ENCODE results near the gene SLC44A2. TPM values are rescaled to one million over a fixed set of nuclear protein-coding genes. Genes with fewer than 3 reads are reported as not detected.
A peak's percentile ranks its signal among the peaks of the same experiment; 100 is the strongest.

Gene SLC44A2
- total and polyA plus RNA-seq, 9 donors: 64.6 to 153 (median 142) TPM

GRCh38 chr19:10634430-10634829 lies 9.1 kb downstream of the SLC44A2 start:
- H3K27me3 ChIP-seq (ENCODE audit: control insufficient read depth, insufficient read depth, low read length): no peaks in the 10 kb centered on the region
- H3K4me3 ChIP-seq (ENCODE audit: low read length): no peak overlapping the region
- 94% methylated on average over 7 of the region's 7 CpGs for WGBS (ENCODE audit: insufficient coverage)
- no peaks in the 10 kb centered on the region for H3K4me1 ChIP-seq (ENCODE audit: control insufficient read depth, insufficient read depth, low read length)
- H3K9me3 ChIP-seq (replicated peaks; ENCODE audit: control insufficient read depth, low read depth, low read length): no peaks in the 10 kb centered on the region
- peaks cover 73% of the 10 kb centered on the region for H3K36me3 ChIP-seq (ENCODE audit: control insufficient read depth, insufficient read depth, low read length)
- no peak overlapping the region for H3K27ac ChIP-seq (ENCODE audit: low read length)
- no peak for DNase-seq

GRCh38 chr19:10634963-10635362 lies 9.6 kb downstream of the SLC44A2 start:
- 92% methylated on average over 4 of the region's 6 CpGs for WGBS (ENCODE audit: insufficient coverage)
- Histone ChIP-seq H3K9me3 (replicated peaks; ENCODE audit: control insufficient read depth, low read depth, low read length) (no peaks in the 10 kb centered on the region), H3K4me3 (ENCODE audit: low read length) (no peak overlapping the region), H3K27ac (ENCODE audit: low read length) (no peak overlapping the region), H3K36me3 (ENCODE audit: control insufficient read depth, insufficient read depth, low read length) (peaks cover 72% of the 10 kb centered on the region), H3K27me3 (ENCODE audit: control insufficient read depth, insufficient read depth, low read length) (no peaks in the 10 kb centered on the region), H3K4me1 (ENCODE audit: control insufficient read depth, insufficient read depth, low read length) (no peaks in the 10 kb centered on the region)
- DNase-seq: no peak

- no peaks in the 10 kb centered on the region for H3K9me3 ChIP-seq (replicated peaks; ENCODE audit: control insufficient read depth, low read depth, low read length)
- H3K4me3 ChIP-seq (ENCODE audit: low read length): no peak overlapping the region
- no peaks in the 10 kb centered on the region for H3K4me1 ChIP-seq (ENCODE audit: control insufficient read depth, insufficient read depth, low read length)
- peaks cover 73% of the 10 kb centered on the region for H3K36me3 ChIP-seq (ENCODE audit: control insufficient read depth, insufficient read depth, low read length)
- no peaks in the 10 kb centered on the region for H3K27me3 ChIP-seq (ENCODE audit: control insufficient read depth, insufficient read depth, low read length)
- H3K27ac ChIP-seq (ENCODE audit: low read length): no peak overlapping the region
- DNase-seq: no peak
- WGBS (ENCODE audit: insufficient coverage): 91% methylated on average over 37 of the region's 37 CpGs
Observed at GRCh38 chr19:10636304-10636972, 11.1 kb downstream of the SLC44A2 start.

GRCh38 chr19:10637894-10638293 lies 12.5 kb downstream of the SLC44A2 start:
- Histone ChIP-seq H3K27me3 (ENCODE audit: control insufficient read depth, insufficient read depth, low read length) (no peaks in the 10 kb centered on the region), H3K4me1 (ENCODE audit: control insufficient read depth, insufficient read depth, low read length) (peaks cover 9% of the 10 kb centered on the region), H3K36me3 (ENCODE audit: control insufficient read depth, insufficient read depth, low read length) (peaks cover 72% of the 10 kb centered on the region), H3K27ac (ENCODE audit: low read length) (no peak overlapping the region), H3K9me3 (replicated peaks; ENCODE audit: control insufficient read depth, low read depth, low read length) (no peaks in the 10 kb centered on the region), H3K4me3 (ENCODE audit: low read length) (no peak overlapping the region)
- WGBS (ENCODE audit: insufficient coverage): 90% methylated on average over 2 of the region's 8 CpGs
- no peak for DNase-seq

- Histone ChIP-seq H3K4me3 (ENCODE audit: low read length) (no peak overlapping the region), H3K9me3 (replicated peaks; ENCODE audit: control insufficient read depth, low read depth, low read length) (no peaks in the 10 kb centered on the region), H3K36me3 (ENCODE audit: control insufficient read depth, insufficient read depth, low read length) (peaks cover 79% of the 10 kb centered on the region), H3K27me3 (ENCODE audit: control insufficient read depth, insufficient read depth, low read length) (no peaks in the 10 kb centered on the region), H3K4me1 (ENCODE audit: control insufficient read depth, insufficient read depth, low read length) (peaks cover 29% of the 10 kb centered on the region), H3K27ac (ENCODE audit: low read length) (no peak overlapping the region)
- 88% methylated on average over 3 of the region's 8 CpGs for WGBS (ENCODE audit: insufficient coverage)
- no peak for DNase-seq
Observed at GRCh38 chr19:10639836-10640235, 14.5 kb downstream of the SLC44A2 start.

- DNase-seq: no peak
- Histone ChIP-seq H3K9me3 (replicated peaks; ENCODE audit: control insufficient read depth, low read depth, low read length) (no peaks in the 10 kb centered on the region), H3K4me1 (ENCODE audit: control insufficient read depth, insufficient read depth, low read length) (peaks cover 32% of the 10 kb centered on the region), H3K27ac (ENCODE audit: low read length) (no peak overlapping the region), H3K27me3 (ENCODE audit: control insufficient read depth, insufficient read depth, low read length) (no peaks in the 10 kb centered on the region), H3K36me3 (ENCODE audit: control insufficient read depth, insufficient read depth, low read length) (peaks cover 74% of the 10 kb centered on the region), H3K4me3 (ENCODE audit: low read length) (no peak overlapping the region)
- 80% methylated on average over 1 of the region's 2 CpGs for WGBS (ENCODE audit: insufficient coverage)
Observed at GRCh38 chr19:10640361-10640760, 15.0 kb downstream of the SLC44A2 start.

GRCh38 chr19:10641248-10641647 lies 15.9 kb downstream of the SLC44A2 start:
- 77% methylated on average over 3 of the region's 4 CpGs for WGBS (ENCODE audit: insufficient coverage)
- Histone ChIP-seq H3K9me3 (replicated peaks; ENCODE audit: control insufficient read depth, low read depth, low read length) (no peaks in the 10 kb centered on the region), H3K27ac (ENCODE audit: low read length) (no peak overlapping the region), H3K36me3 (ENCODE audit: control insufficient read depth, insufficient read depth, low read length) (peaks cover 67% of the 10 kb centered on the region), H3K4me1 (ENCODE audit: control insufficient read depth, insufficient read depth, low read length) (peaks cover 32% of the 10 kb centered on the region), H3K27me3 (ENCODE audit: control insufficient read depth, insufficient read depth, low read length) (no peaks in the 10 kb centered on the region), H3K4me3 (ENCODE audit: low read length) (no peak overlapping the region)
- no peak for DNase-seq

- peak; percentile 59 for DNase-seq
- Histone ChIP-seq H3K4me3 (ENCODE audit: low read length) (no peak overlapping the region), H3K36me3 (ENCODE audit: control insufficient read depth, insufficient read depth, low read length) (peaks cover 54% of the 10 kb centered on the region), H3K9me3 (replicated peaks; ENCODE audit: control insufficient read depth, low read depth, low read length) (no peaks in the 10 kb centered on the region), H3K27ac (ENCODE audit: low read length) (peak overlapping the region; percentile 91), H3K4me1 (ENCODE audit: control insufficient read depth, insufficient read depth, low read length) (peaks cover 37% of the 10 kb centered on the region), H3K27me3 (ENCODE audit: control insufficient read depth, insufficient read depth, low read length) (no peaks in the 10 kb centered on the region)
- 53% methylated on average over 14 of the region's 25 CpGs for WGBS (ENCODE audit: insufficient coverage)
Observed at GRCh38 chr19:10642473-10643171, 17.3 kb downstream of the SLC44A2 start.

GRCh38 chr19:10643172-10643967 lies 18.0 kb downstream of the SLC44A2 start:
- Histone ChIP-seq H3K4me3 (ENCODE audit: low read length) (no peak overlapping the region), H3K4me1 (ENCODE audit: control insufficient read depth, insufficient read depth, low read length) (peaks cover 37% of the 10 kb centered on the region), H3K36me3 (ENCODE audit: control insufficient read depth, insufficient read depth, low read length) (peaks cover 46% of the 10 kb centered on the region), H3K27ac (ENCODE audit: low read length) (peak overlapping the region; percentile 91), H3K9me3 (replicated peaks; ENCODE audit: control insufficient read depth, low read depth, low read length) (no peaks in the 10 kb centered on the region), H3K27me3 (ENCODE audit: control insufficient read depth, insufficient read depth, low read length) (no peaks in the 10 kb centered on the region)
- DNase-seq: peak; percentile 54
- 38% methylated on average over 12 of the region's 21 CpGs for WGBS (ENCODE audit: insufficient coverage)

- H3K36me3 ChIP-seq (ENCODE audit: control insufficient read depth, insufficient read depth, low read length): peaks cover 43% of the 10 kb centered on the region
- no peak overlapping the region for H3K4me3 ChIP-seq (ENCODE audit: low read length)
- DNase-seq: peak; percentile 94
- H3K27me3 ChIP-seq (ENCODE audit: control insufficient read depth, insufficient read depth, low read length): no peaks in the 10 kb centered on the region
- no peaks in the 10 kb centered on the region for H3K9me3 ChIP-seq (replicated peaks; ENCODE audit: control insufficient read depth, low read depth, low read length)
- H3K27ac ChIP-seq (ENCODE audit: low read length): peak overlapping the region; percentile 91
- H3K4me1 ChIP-seq (ENCODE audit: control insufficient read depth, insufficient read depth, low read length): peaks cover 37% of the 10 kb centered on the region
- WGBS (ENCODE audit: insufficient coverage): 0% methylated on average over 1 of the region's 3 CpGs
Observed at GRCh38 chr19:10643968-10644259, 18.6 kb downstream of the SLC44A2 start.

All from muscle of leg (tissue), 11 donors.